Measurements from ENCODE around the gene PACS1. TPM values are rescaled to one million over a fixed set of nuclear protein-coding genes. Genes with fewer than 3 reads are reported as not detected.

The PACS1 gene
- total RNA-seq, 1 donor, result 66.7 TPM

DNA sequence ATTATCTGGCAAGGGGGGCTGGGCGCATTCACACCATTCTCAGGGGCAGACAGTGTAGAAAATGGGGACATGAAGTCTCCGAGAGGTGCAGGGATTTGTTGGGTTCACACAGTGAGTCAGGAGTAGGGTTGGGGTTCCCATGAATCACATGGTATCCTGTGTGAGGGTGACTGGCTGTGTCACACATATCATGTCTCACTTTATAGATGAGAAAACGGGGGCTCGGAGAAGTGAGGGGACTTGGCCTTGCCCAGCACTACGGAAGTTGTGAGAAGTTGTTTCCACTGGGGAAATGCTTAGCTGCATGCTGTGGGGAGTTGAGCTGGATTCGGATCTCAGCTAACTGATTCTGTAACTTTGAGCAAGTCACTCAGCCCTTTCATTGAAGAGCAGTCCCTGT lies 25.3 kb upstream of the PACS1 start:
- Histone ChIP-seq H3K27me3 (ENCODE audit: insufficient read depth, low read length) (peaks cover 2% of the 10 kb centered on the region), H3K4me3 (ENCODE audit: low read length) (no peak overlapping the region), H3K9me3 (ENCODE audit: low read depth, low read length) (no peaks in the 10 kb centered on the region), H3K4me1 (ENCODE audit: insufficient read depth, low read length) (peaks cover 9% of the 10 kb centered on the region)

DNA sequence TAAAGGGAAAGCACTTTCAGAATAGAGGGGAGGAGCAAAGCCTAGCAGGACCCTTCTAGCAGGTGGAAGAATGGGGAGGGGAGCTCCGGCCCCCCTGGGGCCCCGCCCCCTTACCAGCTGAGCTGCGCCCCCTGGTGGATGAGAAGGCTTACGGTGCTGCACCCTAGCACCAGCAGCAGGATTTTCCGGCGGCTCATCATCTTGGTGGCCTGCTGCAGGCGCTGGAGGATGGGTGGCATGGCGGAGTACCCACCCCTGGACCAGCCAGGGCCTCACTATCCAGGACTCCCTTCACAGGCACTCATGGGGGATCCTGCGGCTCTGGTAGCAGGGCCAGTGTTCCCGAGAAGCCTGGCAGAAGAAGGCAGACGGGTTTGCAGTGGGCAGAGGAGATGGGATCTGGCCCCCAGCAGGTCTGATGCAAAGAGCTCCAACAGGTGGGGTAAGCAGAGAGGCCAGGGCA lies 24.9 kb upstream of the PACS1 start:
- Histone ChIP-seq H3K27me3 (ENCODE audit: insufficient read depth, low read length) (peaks cover 2% of the 10 kb centered on the region), H3K4me3 (ENCODE audit: low read length) (no peak overlapping the region), H3K9me3 (ENCODE audit: low read depth, low read length) (no peaks in the 10 kb centered on the region), H3K4me1 (ENCODE audit: insufficient read depth, low read length) (peaks cover 9% of the 10 kb centered on the region)

DNA sequence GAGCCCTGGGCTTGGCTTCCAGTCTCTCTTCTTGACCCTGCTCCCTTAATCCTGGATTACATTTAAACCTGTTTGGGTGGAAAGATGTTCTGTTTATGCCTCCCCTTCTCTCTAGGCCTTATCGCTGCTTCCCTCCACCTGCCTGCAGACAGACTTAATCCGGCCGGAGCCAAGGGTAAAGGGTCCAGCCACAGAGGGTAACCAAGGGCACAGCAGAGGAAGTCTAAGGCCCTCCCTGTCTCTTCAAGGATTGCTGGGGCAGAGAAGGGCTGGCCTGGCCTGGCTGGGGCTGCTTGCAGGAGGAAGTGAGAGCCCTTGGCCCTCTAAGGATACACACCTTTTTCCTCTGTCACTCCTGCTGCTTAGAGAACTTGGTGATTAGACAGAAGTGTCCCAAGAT lies 23.2 kb upstream of the PACS1 start:
- peaks cover 2% of the 10 kb centered on the region for H3K27me3 ChIP-seq (ENCODE audit: insufficient read depth, low read length)
- no peak overlapping the region for H3K4me3 ChIP-seq (ENCODE audit: low read length)
- no peaks in the 10 kb centered on the region for H3K9me3 ChIP-seq (ENCODE audit: low read depth, low read length)
- peaks cover 19% of the 10 kb centered on the region for H3K4me1 ChIP-seq (ENCODE audit: insufficient read depth, low read length)

DNA sequence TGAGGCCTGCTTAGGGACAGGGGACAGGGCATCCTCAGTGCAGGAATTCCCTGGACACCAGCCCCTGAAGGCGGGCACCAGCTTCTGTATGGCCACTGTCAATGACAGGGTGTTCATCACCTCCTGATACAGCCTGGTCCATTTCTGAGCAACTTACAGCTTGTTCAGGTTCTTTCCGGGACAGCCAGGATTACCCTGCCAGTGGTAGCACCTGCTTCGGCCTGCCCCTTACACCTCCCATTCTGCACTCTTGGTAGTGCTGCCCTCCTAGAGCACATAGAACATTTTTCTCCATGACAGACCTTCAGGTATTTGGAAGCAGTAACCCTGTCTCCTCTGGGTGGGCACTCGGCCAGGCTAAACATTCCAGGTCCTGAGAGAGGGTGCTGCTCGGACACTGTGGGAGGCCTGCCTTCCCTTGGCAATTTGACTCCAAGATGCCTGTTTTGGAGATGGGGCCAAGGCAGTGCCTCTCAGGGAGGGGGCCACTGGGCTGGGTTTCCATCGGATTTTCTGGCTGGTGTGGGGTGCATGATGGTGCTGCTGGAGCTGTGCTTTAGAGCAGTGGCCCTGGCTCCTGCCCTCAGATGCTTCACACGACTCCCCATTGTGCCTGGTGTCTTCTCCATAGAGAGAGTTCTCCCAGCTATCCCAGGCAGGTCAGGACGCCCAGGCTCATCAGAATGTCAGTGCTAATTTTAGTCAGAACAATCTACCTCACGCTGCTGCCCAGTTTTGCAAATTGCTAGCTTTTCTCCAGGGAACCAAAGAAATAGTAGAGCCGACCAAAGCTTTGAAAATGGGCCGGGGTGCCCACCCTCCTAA lies 22.3 kb upstream of the PACS1 start:
- no peaks in the 10 kb centered on the region for H3K9me3 ChIP-seq (ENCODE audit: low read depth, low read length)
- no peak overlapping the region for H3K4me3 ChIP-seq (ENCODE audit: low read length)
- H3K27me3 ChIP-seq (ENCODE audit: insufficient read depth, low read length), result peaks cover 2% of the 10 kb centered on the region
- peaks cover 21% of the 10 kb centered on the region for H3K4me1 ChIP-seq (ENCODE audit: insufficient read depth, low read length)

DNA sequence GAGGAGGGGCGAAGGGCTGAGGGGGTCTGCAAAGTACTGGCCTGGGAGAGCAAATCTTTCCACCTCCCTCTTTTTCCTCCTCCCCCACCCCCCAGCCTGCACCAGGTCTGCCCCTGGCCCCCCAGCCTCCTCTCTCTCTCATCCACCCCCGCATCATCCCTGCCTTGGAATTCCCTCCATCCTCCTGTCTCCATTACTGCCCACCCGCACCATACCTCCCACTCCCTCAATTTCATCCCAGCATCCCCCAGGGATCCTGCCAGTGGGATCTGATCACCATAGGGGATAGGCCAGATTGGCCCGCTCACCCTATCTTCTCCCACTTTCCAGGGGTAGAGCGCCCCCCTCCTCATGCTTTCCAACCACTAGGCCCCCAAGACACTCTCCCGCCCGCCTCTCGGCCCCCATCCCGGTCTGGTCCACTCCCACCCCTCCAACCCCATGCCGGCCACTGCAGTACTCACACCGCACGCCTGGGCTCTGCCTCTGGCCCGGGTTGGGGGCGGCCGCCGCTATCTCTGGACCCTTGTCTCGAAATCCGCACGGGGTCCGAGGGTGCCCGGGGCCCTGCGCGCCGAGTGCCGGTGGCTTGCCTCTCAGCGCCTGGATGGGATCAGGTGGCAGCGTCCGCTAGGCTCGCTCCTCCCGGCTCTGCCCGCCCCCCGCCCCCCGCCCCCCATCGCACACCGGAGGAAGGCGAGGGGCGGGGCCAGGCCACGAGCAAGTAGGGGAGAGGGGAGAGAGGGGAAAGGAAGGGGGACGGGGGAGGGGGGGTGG lies 21.3 kb upstream of the PACS1 start, which contains the start of gene GAL3ST3:
GAL3ST3 (minus strand) TSS at position 615 of the 777 bp plus-strand sequence. CDS start 3,746 bp downstream, outside the sequence.
- H3K4me3 ChIP-seq (ENCODE audit: low read length), result no peak within 1 kb of the TSS

DNA sequence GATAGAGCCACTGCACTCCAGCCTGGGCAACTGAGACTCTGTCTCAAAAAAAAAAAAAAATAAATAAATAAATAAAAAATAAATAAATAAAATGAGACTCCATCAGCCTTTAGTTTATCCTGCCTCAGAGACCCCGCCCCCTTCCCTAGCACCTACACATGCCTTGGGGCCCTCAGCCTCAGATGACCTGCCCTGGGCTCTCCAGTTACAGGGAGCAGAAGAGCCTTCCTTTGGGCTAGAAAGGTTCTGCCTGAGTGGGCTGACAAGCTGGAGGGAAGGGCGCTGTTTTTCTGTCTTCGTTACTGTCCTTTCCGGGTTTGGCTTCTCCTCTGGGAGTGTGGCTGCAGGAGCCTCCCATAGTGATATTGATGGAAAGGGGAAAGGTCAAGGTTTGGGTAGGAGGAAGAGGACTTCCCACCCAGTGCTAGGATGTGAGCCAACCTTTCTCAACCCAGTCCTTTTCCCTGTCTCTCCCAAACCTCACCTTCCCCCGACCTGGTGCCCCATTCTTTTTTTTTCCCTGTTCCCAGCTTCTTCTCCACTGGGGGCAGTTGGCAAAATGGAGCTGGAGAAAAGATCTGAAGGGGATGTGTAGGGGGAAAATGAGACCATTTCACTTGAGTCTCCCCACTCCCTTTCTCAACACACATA lies 19.4 kb upstream of the PACS1 start:
- Histone ChIP-seq H3K4me1 (ENCODE audit: insufficient read depth, low read length) (peaks cover 23% of the 10 kb centered on the region), H3K9me3 (ENCODE audit: low read depth, low read length) (no peaks in the 10 kb centered on the region), H3K27me3 (ENCODE audit: insufficient read depth, low read length) (peaks cover 2% of the 10 kb centered on the region), H3K4me3 (ENCODE audit: low read length) (no peak overlapping the region)

More for the DNA sequence above, 21.3 kb upstream of the PACS1 start, which contains the start of gene GAL3ST3:
- Histone ChIP-seq H3K27me3 (ENCODE audit: insufficient read depth, low read length) (peaks cover 2% of the 10 kb centered on the region), H3K9me3 (ENCODE audit: low read depth, low read length) (no peaks in the 10 kb centered on the region), H3K4me1 (ENCODE audit: insufficient read depth, low read length) (peaks cover 31% of the 10 kb centered on the region)

DNA sequence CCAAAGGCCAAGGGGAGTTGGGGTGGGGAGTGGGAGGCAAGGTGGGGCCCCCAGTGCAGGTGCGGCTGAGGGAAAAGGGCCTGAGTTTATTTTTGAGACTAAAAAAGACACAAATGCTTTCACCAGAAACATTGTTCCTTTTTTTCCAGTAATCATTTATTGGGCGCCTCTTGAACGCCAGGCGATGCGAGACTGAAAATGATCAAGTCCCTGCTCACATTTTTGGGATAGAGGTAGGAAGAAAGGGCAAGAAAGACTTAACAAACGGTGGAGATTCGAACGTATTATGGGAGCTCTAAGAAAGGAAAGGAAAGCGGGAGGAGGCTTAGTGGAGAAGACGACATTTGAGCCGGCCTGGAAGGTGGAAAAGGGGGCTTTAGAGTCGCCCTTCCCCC lies 18.7 kb upstream of the PACS1 start:
- H3K4me1 ChIP-seq (ENCODE audit: insufficient read depth, low read length), result peaks cover 23% of the 10 kb centered on the region
- H3K9me3 ChIP-seq (ENCODE audit: low read depth, low read length), result no peaks in the 10 kb centered on the region
- H3K4me3 ChIP-seq (ENCODE audit: low read length), result peak overlapping the region; percentile 84
- peaks cover 2% of the 10 kb centered on the region for H3K27me3 ChIP-seq (ENCODE audit: insufficient read depth, low read length)

DNA sequence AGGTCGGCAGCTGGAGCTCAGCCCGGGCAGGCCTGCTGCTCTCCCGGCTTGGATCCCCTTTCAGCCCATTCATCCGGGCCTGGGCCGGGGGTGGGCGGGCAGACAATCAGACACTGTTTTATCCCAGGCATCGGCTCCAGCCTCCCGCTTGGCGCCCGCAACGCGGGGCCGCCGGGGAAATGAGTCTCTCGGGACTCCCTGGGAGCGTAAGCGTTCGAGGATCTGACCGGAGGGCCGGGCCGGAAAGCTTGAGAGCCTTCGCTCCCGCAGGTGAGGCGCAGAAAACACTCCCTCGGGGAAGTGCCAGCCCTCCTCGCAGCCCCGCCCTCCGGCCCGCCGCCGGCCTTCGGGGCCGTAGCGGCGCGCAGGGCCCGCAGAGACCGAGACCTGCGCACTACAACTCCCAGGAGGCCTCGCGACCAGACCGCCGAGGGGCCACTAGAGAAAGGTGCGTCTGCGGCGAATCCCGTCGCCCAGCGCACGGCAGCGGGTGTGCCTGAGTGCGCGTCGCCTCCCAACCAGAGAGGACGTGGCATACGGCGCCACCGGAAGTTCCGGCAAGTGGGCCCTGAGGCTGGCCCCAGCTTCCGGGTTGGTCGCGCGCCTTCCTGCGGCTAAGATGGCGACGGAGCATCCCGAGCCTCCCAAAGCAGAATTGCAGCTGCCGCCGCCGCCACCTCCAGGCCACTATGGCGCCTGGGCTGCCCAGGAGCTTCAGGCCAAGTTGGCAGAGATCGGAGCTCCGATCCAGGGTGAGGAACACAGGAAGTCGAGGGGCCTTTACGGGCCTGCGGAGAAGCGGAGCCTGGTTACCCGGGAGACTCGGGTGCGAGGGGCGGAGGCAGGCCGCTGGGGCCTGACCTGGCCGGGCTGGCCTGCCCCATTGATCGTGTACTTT lies 18.1 kb upstream of the PACS1 start, which contains the start of gene SF3B2:
SF3B2 (plus strand) TSS at position 599 of the 898 bp plus-strand sequence; CDS start at position 620, 21 bp downstream.
- H3K27me3 ChIP-seq (ENCODE audit: insufficient read depth, low read length), result peaks cover 2% of the 10 kb centered on the region
- H3K4me1 ChIP-seq (ENCODE audit: insufficient read depth, low read length), result peaks cover 23% of the 10 kb centered on the region
- no peaks in the 10 kb centered on the region for H3K9me3 ChIP-seq (ENCODE audit: low read depth, low read length)
- peak within 1 kb of the TSS; percentile 84 for H3K4me3 ChIP-seq (ENCODE audit: low read length)

DNA sequence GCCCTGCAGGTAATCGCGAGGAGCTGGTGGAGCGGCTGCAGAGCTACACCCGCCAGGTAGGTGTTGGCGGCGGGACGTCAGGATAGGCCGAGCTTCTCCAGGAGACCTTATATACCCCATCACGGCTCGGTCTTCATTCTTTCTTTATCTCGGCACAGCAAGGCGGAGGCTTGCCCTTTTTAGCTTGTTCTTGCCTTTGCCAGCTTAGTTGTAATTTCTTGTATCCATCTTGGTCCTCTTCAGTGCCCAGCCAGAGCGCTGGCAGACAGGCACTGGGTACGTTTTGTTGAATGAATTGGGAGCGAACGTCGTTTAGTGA lies 17.4 kb upstream of the PACS1 start:
- Histone ChIP-seq H3K4me1 (ENCODE audit: insufficient read depth, low read length) (peaks cover 23% of the 10 kb centered on the region), H3K9me3 (ENCODE audit: low read depth, low read length) (no peaks in the 10 kb centered on the region), H3K27me3 (ENCODE audit: insufficient read depth, low read length) (peaks cover 2% of the 10 kb centered on the region), H3K4me3 (ENCODE audit: low read length) (peak overlapping the region; percentile 84)

DNA sequence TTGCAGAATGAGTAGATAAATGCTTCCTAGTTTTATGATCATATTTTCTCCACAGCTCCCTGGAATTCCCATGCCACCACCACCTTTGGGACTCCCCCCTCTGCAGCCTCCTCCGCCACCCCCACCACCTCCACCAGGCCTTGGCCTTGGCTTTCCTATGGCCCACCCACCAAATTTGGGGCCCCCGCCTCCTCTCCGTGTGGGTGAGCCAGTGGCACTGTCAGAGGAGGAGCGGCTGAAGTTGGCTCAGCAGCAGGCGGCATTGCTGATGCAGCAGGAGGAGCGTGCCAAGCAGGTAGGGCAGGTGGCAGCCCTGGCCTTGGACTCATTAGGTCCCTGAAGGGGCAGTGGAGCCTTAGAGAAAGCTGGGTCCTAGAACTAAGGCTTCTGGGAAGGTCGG lies 15.1 kb upstream of the PACS1 start:
- no peaks in the 10 kb centered on the region for H3K27me3 ChIP-seq (ENCODE audit: insufficient read depth, low read length)
- H3K4me1 ChIP-seq (ENCODE audit: insufficient read depth, low read length), result peaks cover 23% of the 10 kb centered on the region
- no peak overlapping the region for H3K4me3 ChIP-seq (ENCODE audit: low read length)
- H3K9me3 ChIP-seq (ENCODE audit: low read depth, low read length), result no peaks in the 10 kb centered on the region

DNA sequence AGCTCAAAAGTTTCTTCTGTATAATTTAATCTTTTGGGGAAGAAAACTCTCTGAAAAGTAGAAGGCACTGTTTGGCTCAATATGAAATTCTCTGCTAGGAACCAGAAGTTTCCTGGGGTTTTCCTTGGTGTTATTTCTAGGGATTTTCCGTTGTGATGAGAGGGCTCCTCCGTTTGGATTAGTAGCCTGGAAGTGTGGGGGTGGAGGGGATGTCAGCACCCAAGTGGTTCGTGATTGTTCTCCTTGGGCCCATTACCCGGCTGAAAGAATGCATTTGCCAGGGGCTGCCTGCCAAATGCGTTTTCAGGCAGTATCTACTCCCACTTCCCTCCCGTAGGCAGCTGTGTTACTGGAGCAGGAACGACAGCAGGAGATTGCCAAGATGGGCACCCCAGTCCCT lies 13.6 kb upstream of the PACS1 start:
- peaks cover 15% of the 10 kb centered on the region for H3K4me1 ChIP-seq (ENCODE audit: insufficient read depth, low read length)
- no peak overlapping the region for H3K4me3 ChIP-seq (ENCODE audit: low read length)
- H3K27me3 ChIP-seq (ENCODE audit: insufficient read depth, low read length), result no peaks in the 10 kb centered on the region
- H3K9me3 ChIP-seq (ENCODE audit: low read depth, low read length), result no peaks in the 10 kb centered on the region

DNA sequence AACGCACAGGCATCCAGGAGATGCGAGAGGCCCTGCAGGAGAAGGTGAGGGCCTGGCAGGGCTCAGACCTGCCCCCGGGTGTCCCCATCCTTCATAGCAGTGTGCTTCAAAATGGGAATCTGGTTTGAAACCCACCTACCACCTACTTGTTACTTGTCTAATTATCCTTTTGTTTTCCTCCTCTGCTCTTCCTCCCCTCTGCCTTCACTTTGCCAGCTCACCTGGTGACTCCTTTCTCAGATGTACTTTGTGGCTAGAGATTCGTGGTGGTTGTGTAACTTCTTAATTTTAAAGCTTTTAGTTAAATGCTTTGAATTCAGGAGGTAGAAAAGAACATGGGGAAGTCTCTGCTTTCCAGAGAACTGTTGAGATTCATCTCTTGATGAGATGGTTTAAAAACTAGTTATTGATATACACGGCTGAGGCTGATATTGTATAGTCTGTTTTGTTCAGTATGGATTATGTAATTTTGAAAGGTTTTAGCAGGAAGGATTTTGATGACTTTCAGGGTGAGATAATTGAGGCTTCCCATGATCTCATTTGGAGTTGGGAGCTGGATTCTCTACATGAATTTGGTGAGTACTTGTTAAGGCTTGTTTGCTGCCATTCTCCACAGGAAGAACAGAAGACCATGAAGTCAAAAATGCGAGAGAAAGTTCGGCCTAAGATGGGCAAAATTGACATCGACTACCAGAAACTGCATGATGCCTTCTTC lies 9.9 kb upstream of the PACS1 start:
- peaks cover 3% of the 10 kb centered on the region for H3K4me1 ChIP-seq (ENCODE audit: insufficient read depth, low read length)

DNA sequence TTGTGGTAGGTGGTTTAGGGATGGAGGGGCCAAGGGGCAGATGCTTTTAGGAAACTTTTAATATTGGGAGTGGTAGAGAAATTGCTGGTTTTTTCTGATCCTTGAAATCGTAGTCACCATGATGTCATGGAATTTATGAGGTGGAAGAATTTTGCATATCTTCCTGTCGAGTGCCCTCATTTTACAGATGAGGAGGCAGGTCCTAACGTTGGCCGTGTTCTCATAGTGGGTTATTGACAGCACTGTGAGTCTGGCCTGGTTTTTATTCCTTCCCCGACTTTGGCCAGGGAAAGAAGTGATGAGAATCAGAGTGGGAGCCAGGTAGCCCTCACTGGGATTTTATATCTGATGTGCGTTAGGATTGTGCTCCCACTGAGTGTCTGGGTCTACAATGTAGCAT lies 8.8 kb upstream of the PACS1 start:
- H3K27me3 ChIP-seq (ENCODE audit: insufficient read depth, low read length), result no peaks in the 10 kb centered on the region
- H3K4me3 ChIP-seq (ENCODE audit: low read length), result no peak overlapping the region
- H3K4me1 ChIP-seq (ENCODE audit: insufficient read depth, low read length), result peaks cover 7% of the 10 kb centered on the region
- H3K9me3 ChIP-seq (ENCODE audit: low read depth, low read length), result no peaks in the 10 kb centered on the region

More for the DNA sequence above, 9.9 kb upstream of the PACS1 start:
- Histone ChIP-seq H3K9me3 (ENCODE audit: low read depth, low read length) (no peaks in the 10 kb centered on the region), H3K27me3 (ENCODE audit: insufficient read depth, low read length) (no peaks in the 10 kb centered on the region), H3K4me3 (ENCODE audit: low read length) (no peak overlapping the region)

DNA sequence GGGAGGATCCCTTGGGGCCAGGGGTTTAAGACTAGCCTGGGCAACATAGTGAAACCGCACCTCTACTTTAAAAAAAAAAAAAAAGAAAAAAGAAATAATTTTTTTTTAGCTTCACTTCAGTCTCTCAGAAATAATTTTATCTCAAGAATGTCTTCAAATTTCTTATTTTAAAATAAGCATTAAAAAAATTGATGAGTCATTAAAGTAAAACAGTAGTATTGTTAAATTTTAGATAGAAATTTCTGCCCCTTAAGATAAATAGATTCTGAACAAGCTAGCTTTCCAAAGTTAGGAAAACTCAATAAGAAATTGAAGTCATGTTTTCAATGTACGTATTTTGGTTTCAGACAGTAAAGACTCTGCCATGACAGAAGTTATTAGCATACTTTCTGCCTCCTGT lies 7.7 kb upstream of the PACS1 start:
- no peak overlapping the region for H3K4me3 ChIP-seq (ENCODE audit: low read length)
- H3K27me3 ChIP-seq (ENCODE audit: insufficient read depth, low read length), result no peaks in the 10 kb centered on the region
- H3K4me1 ChIP-seq (ENCODE audit: insufficient read depth, low read length), result peaks cover 19% of the 10 kb centered on the region
- H3K9me3 ChIP-seq (ENCODE audit: low read depth, low read length), result no peaks in the 10 kb centered on the region

Data from mononuclear cell (primary cell).